SK-N-SH (cell line): Measurements from ENCODE around the gene ZNF683. TPM values are rescaled to one million over a fixed set of nuclear protein-coding genes. Genes with fewer than 3 reads are reported as not detected.
A peak's percentile ranks its signal among the peaks of the same experiment; 100 is the strongest.

Experiments
- CTCF ChIA-PET: fragments of 300-600, 350-600 bp; formaldehyde crosslinking; extraction: SDS; loops from one replicate; lab custom pipeline; 2021; lab: Yijun Ruan, JAX
- POLR2A ChIA-PET: fragments of 350-600 bp; sonication (Branson Sonifier 250); formaldehyde crosslinking; extraction: SDS; loops from one replicate; lab custom pipeline; 2020; ENCODE audit warnings: antibody characterized with exemption, inconsistent platforms; lab: Yijun Ruan, JAX
- DNase-seq: peaks from one replicate; pipeline ENCODE4 v3.0.0; 2012
- H2AFZ ChIP-seq: fragments of 200-600 bp; sonication (generic); 2 replicates; pipeline ENCODE4 v1.8.1; 2016; ENCODE audit warnings: antibody characterized with exemption, mild to moderate bottlenecking, low read depth
- H3F3A ChIP-seq: fragments of 200-600 bp; sonication (generic); replicated peaks from 2 replicates; pipeline ENCODE3; 2016; ENCODE audit warnings: antibody characterized with exemption, mild to moderate bottlenecking; ENCODE audit not compliant: insufficient read depth
- H3K27ac ChIP-seq, 2 experiments: fragments of 200-500 bp in 1 of 2; fragments of 200-600 bp in 1 of 2; sonication (Bioruptor generic) in 1 of 2; sonication (generic), shearing (Covaris generic) in 1 of 2; 2 replicates each; pipeline versions ENCODE4 v1.5.1 to v1.6.1; 2014 to 2016; ENCODE audit warnings: low read depth in 2 of 2, inconsistent platforms in 1 of 2, low read length in 1 of 2, mild to moderate bottlenecking in 1 of 2, mixed read lengths in 1 of 2
- H3K27me3 ChIP-seq: fragments of 200-600 bp; sonication (generic), shearing (Covaris generic); 2 replicates; pipeline ENCODE4 v1.6.1; 2016; ENCODE audit warnings: mixed run types; ENCODE audit not compliant: insufficient read depth
- H3K36me3 ChIP-seq, 2 experiments: fragments of 200-500 bp in 1 of 2; fragments of 200-600 bp in 1 of 2; sonication (Bioruptor generic) in 1 of 2; sonication (generic) in 1 of 2; replicated peaks in 1 of 2; 2 replicates each; pipeline versions ENCODE3 to v1.5.1; 2014 to 2016; ENCODE audit warnings: low read length in 1 of 2, mild to moderate bottlenecking in 1 of 2; ENCODE audit not compliant: insufficient read depth in 2 of 2, control insufficient read depth in 1 of 2
- H3K4me1 ChIP-seq, 2 experiments: fragments of 200-500 bp in 1 of 2; fragments of 200-600 bp in 1 of 2; sonication (Bioruptor generic) in 1 of 2; sonication (generic), shearing (Covaris generic) in 1 of 2; 2 replicates each; pipeline versions ENCODE4 v1.5.1 to v1.6.1; 2014 to 2016; ENCODE audit warnings: low read depth in 1 of 2, low read length in 1 of 2, mixed run types in 1 of 2; ENCODE audit not compliant: insufficient read depth in 2 of 2, control insufficient read depth in 1 of 2
- H3K4me2 ChIP-seq: fragments of 200-600 bp; sonication (generic), shearing (Covaris generic); 2 replicates; pipeline ENCODE4 v1.6.1; 2017; ENCODE audit warnings: mixed run types
- H3K4me3 ChIP-seq, 2 experiments: fragments of 200-500 bp in 1 of 2; fragments of 200-600 bp in 1 of 2; sonication (Bioruptor generic) in 1 of 2; sonication (generic), shearing (Covaris generic) in 1 of 2; 2 replicates each; pipeline versions ENCODE4 v1.5.1 to v1.8.1; 2014 to 2016; ENCODE audit warnings: low read depth in 2 of 2, inconsistent platforms in 1 of 2, low read length in 1 of 2, mild to moderate bottlenecking in 1 of 2, mixed read lengths in 1 of 2, moderate library complexity in 1 of 2
- H3K79me2 ChIP-seq: fragments of 200-600 bp; sonication (generic); 2 replicates; pipeline ENCODE4 v1.8.1; 2017; ENCODE audit warnings: mild to moderate bottlenecking; ENCODE audit not compliant: insufficient read depth
- H3K9ac ChIP-seq: fragments of 200-600 bp; sonication (generic); 2 replicates; pipeline ENCODE4 v1.6.1; 2017; ENCODE audit warnings: mixed run types
- H3K9me2 ChIP-seq: fragments of 200-600 bp; sonication (generic); 2 replicates; pipeline ENCODE4 v1.6.1; 2017; ENCODE audit warnings: mixed run types
- H3K9me3 ChIP-seq: fragments of 200-600 bp; sonication (generic); 2 replicates; pipeline ENCODE4 v1.6.1; 2017; ENCODE audit warnings: mixed run types, mild to moderate bottlenecking, moderate library complexity
- H4K20me1 ChIP-seq: fragments of 200-600 bp; sonication (generic); 2 replicates; pipeline ENCODE4 v1.6.1; 2017; ENCODE audit warnings: mild to moderate bottlenecking, mixed run types; ENCODE audit not compliant: insufficient read depth
- ELF1 ChIP-seq: IDR thresholded peaks from 2 replicates; pipeline ENCODE4 v1.4.0; 2012
- EP300 ChIP-seq, 2 experiments: IDR thresholded peaks; 2 replicates each; pipeline versions ENCODE4 v1.4.0 to v1.6.1; 2012; ENCODE audit warnings: borderline replicate concordance in 1 of 2, low read depth in 1 of 2, low read length in 1 of 2
- EZH2phosphoT487 ChIP-seq: fragments of 200-600 bp; sonication (generic); IDR thresholded peaks from 2 replicates; pipeline ENCODE4 v1.6.1; 2017; ENCODE audit warnings: low read depth, mixed run types, mild to moderate bottlenecking, antibody characterized with exemption, moderate library complexity, borderline replicate concordance
- FOSL2 ChIP-seq: IDR thresholded peaks from 2 replicates; pipeline ENCODE4 v1.4.0; 2012; ENCODE audit warnings: low read depth, mild to moderate bottlenecking, moderate library complexity, borderline replicate concordance
- GABPA ChIP-seq: IDR thresholded peaks from 2 replicates; pipeline ENCODE4 v1.4.0; 2012; ENCODE audit warnings: low read depth, mild to moderate bottlenecking
- GATA2 ChIP-seq: sonication (generic); formaldehyde crosslinking; IDR thresholded peaks from 2 replicates; pipeline ENCODE4 v1.5.0; 2020; ENCODE audit warnings: mild to moderate bottlenecking, missing genetic modification reagents
- JUND ChIP-seq: IDR thresholded peaks from 2 replicates; pipeline ENCODE4 v1.4.0; 2012
- MXI1 ChIP-seq: IDR thresholded peaks from 2 replicates; pipeline ENCODE4 v1.6.1; 2012; ENCODE audit warnings: mild to moderate bottlenecking, low read depth, low read length, improper control_type of control experiment
- NFIC ChIP-seq: IDR thresholded peaks from 2 replicates; pipeline ENCODE4 v1.4.0; 2012; ENCODE audit warnings: borderline replicate concordance
- RCOR1 ChIP-seq: fragments of 150-350 bp; IDR thresholded peaks from 2 replicates; pipeline ENCODE4 v1.6.1; 2017; ENCODE audit warnings: antibody characterized with exemption, low read length
- RFX5 ChIP-seq: IDR thresholded peaks from 2 replicates; pipeline ENCODE4 v1.6.1; 2012; ENCODE audit warnings: mild to moderate bottlenecking, improper control_type of control experiment, low read length
- RXRA ChIP-seq: IDR thresholded peaks from 2 replicates; pipeline ENCODE4 v1.4.0; 2012; ENCODE audit warnings: low read depth, mild to moderate bottlenecking, borderline replicate concordance
- SIN3A ChIP-seq: IDR thresholded peaks from 2 replicates; pipeline ENCODE4 v1.6.1; 2012; ENCODE audit warnings: low read depth, mild to moderate bottlenecking, low read length, moderate library complexity, borderline replicate concordance
- SMC3 ChIP-seq: IDR thresholded peaks from 2 replicates; pipeline ENCODE4 v1.6.1; 2012; ENCODE audit warnings: low read depth, low read length, improper control_type of control experiment
- TAF1 ChIP-seq: IDR thresholded peaks from 2 replicates; pipeline ENCODE4 v1.6.1; 2012; ENCODE audit warnings: low read depth, mild to moderate bottlenecking, low read length, moderate library complexity, borderline replicate concordance
- TCF12 ChIP-seq: IDR thresholded peaks from 2 replicates; pipeline ENCODE4 v1.4.0; 2012
- TEAD4 ChIP-seq: IDR thresholded peaks from 2 replicates; pipeline ENCODE4 v1.4.0; 2012; ENCODE audit warnings: mild to moderate bottlenecking, borderline replicate concordance; ENCODE audit not compliant: insufficient read depth
- WGBS: methylation state at CpG from one replicate; pipeline ENCODE4 v1.1.6; 2017; ENCODE audit warnings: low lambda C conversion rate; 5-methylcytosine and 5-hydroxymethylcytosine counted together
- polyA plus RNA-seq, 3 experiments: library from polyadenylated mRNA; depleted of rRNA; stranded (reverse); fragments of >200 nt; gene quantifications; 2 replicates each; pipeline ENCODE4 v1.2.3, GENCODE V29; 2012
- TF ChIP-seq, protein P1 (sequence below): IDR thresholded peaks from 2 replicates; pipeline ENCODE4 v1.4.0; 2012; ENCODE audit warnings: low read depth
- TF ChIP-seq, protein P2 (sequence below): IDR thresholded peaks from 2 replicates; pipeline ENCODE4; 2012
- TF ChIP-seq, protein P3 (sequence below): fragments of 200-600 bp; sonication (generic); IDR thresholded peaks from 2 replicates; pipeline ENCODE4 v1.6.1; 2017; ENCODE audit warnings: antibody characterized with exemption, mild to moderate bottlenecking, moderate library complexity
- TF ChIP-seq, protein P4 (sequence below): fragments of 150-350 bp; IDR thresholded peaks from 2 replicates; pipeline ENCODE4 v1.6.1; 2016; ENCODE audit warnings: mild to moderate bottlenecking, low read depth, low read length

The ZNF683 gene
- polyA plus RNA-seq, 1 of the 3 experiments (the other 2 are of a cell fraction): not detected

DNA sequence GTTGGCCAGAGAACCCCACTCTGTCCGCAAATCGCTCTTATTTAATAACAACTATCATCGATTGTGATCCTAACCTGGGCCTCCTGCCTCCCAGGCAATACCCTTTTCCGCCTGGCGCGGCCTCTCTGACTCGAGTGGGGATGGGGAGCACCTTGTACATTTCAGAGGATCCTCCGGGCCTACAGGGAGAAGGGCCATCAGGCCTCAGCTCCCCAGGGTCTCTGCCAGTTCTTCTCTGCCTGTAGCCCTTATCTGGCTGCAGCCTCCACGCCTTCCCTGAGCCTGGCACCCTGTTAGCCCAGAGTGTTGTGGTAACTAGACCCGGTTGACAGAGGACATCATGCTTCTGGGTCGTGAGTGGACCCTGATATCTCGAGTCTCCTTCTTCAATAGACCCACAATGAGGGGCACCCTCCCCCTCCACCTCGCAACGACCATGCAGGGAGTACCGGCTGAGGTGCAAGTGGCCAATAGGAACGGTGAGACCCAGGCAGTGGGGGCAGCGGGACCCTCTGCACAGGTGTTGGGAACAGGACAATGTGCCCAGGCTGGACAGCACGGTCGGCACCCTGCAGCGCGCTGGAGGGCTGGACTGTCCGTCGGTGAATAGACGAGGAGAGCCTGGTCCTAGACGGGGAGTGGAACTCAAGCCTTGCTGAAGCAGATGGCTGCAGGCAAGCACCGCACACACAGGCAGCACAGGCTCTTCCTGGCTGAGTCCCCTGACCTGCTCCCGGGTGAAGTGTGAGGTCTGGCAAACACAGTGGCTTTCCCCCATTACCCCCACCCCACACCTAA is 11.5 kb downstream of the ZNF683 start:
- Histone ChIP-seq H3K27ac (no peak overlapping the region), H3K9ac (no peak overlapping the region), H3K9me2 (no peaks in the 10 kb centered on the region), H3K4me1 (peaks cover 0 to 9% of the 10 kb centered on the region in 2 experiments; a peak in 2 of 4 replicates), H3F3A (no peaks in the 10 kb centered on the region), H3K9me3 (no peaks in the 10 kb centered on the region), H3K36me3 (no peaks in the 10 kb centered on the region), H3K27me3 (peaks cover 25% of the 10 kb centered on the region; the same call in 1 of the 2 replicates), H3K79me2 (no peaks in the 10 kb centered on the region), H3K4me2 (peak overlapping the region; percentile 78), H2AFZ (peak overlapping the region; percentile 16; the same call in 1 of the 2 replicates), H4K20me1 (no peaks in the 10 kb centered on the region), H3K4me3 (peak overlapping the region; percentile 45 to 48)
- no peak for TF ChIP-seq RFX5
- no peak for TF ChIP-seq JUND
- TF ChIP-seq ELF1: no peak
- 65% methylated on average over 14 of the region's 27 CpGs for WGBS
- DNase-seq: peak; percentile 54
- ChIA-PET POLR2A (no interaction called here), CTCF (interaction anchor here (0.7 to 6.7 kb wide), 11 partner anchors 10 to 85 kb away, joined by 3 to 99 read pairs (median 9); partner anchors contain the start of gene CRYBG2)

DNA sequence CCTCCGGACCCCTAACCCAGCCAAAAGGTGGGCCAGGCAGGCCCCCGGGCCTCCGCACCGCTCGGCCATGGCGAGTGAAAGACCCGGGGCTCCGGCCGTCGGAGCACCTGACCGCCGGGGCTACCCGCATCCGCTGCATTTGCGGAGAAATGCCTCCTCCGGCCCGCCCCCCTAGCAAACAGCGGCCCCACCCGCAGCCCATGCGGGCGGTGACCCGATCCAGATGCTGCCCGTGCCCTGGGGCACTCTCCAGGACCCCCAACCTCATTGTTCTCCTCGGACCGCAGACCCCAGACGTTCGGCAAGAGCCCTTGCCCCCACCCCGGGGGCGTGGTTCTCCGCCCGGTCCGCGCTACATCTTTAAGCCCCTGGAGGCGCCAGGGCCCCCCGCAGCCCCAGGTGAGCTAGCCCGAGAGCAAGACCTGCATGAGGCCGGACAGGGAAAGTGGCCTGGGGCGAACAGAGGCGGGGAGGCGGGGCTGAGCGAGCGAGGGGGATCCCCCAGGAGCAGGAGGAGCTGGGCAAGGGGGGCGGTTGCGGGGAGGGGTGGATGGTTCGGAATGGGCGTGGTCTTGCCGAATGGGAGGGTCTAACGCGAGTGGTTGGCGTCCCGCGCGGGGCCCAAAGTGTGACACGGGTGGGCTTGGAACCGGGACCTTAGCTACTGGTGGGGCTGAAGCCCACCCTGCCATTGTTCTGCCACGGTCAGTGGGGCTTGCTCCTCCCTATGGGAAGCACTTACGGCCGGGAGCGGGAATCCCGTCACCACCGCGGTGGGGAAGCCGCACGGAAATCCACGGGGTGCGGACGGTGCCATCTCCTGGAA is 12.4 kb downstream of the ZNF683 start:
- Histone ChIP-seq H3K27me3 (peaks cover 25% of the 10 kb centered on the region; the same call in 1 of the 2 replicates), H3K79me2 (no peaks in the 10 kb centered on the region), H2AFZ (peak overlapping the region; percentile 16; the same call in 1 of the 2 replicates), H3K36me3 (no peaks in the 10 kb centered on the region), H3K27ac (no peak overlapping the region), H3F3A (no peaks in the 10 kb centered on the region), H3K9me2 (no peaks in the 10 kb centered on the region), H3K4me2 (peak overlapping the region; percentile 78), H3K4me1 (peaks cover 0 to 9% of the 10 kb centered on the region in 2 experiments; a peak in 2 of 4 replicates), H3K4me3 (peak overlapping the region; percentile 45 to 48), H3K9me3 (no peaks in the 10 kb centered on the region), H3K9ac (no peak overlapping the region), H4K20me1 (no peaks in the 10 kb centered on the region)
- 51% methylated on average over 21 of the region's 67 CpGs for WGBS
- ChIA-PET CTCF (interaction anchor here (0.6 to 6.7 kb wide), 8 partner anchors 9 to 623 kb away, joined by 3 to 99 read pairs (median 6); partner anchors contain the start of gene CRYBG2), POLR2A (no interaction called here)
- TF ChIP-seq RXRA: no peak
- TF ChIP-seq ELF1: no peak
- TF ChIP-seq TAF1: no peak
- TF ChIP-seq RCOR1: no peak
- TF ChIP-seq SMC3: no peak
- TF ChIP-seq MXI1: no peak
- TF ChIP-seq EP300 (IDR thresholded peaks at IDR 0.05; ENCODE audit: borderline replicate concordance in 1 of 2, low read depth in 1 of 2, low read length in 1 of 2): no peak
- TF ChIP-seq, protein P1, sequence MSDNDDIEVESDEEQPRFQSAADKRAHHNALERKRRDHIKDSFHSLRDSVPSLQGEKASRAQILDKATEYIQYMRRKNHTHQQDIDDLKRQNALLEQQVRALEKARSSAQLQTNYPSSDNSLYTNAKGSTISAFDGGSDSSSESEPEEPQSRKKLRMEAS: no peak
- no peak for TF ChIP-seq GATA2 (CRISPR knock-in tag)
- TF ChIP-seq EZH2phosphoT487: no peak
- TF ChIP-seq, protein P2, sequence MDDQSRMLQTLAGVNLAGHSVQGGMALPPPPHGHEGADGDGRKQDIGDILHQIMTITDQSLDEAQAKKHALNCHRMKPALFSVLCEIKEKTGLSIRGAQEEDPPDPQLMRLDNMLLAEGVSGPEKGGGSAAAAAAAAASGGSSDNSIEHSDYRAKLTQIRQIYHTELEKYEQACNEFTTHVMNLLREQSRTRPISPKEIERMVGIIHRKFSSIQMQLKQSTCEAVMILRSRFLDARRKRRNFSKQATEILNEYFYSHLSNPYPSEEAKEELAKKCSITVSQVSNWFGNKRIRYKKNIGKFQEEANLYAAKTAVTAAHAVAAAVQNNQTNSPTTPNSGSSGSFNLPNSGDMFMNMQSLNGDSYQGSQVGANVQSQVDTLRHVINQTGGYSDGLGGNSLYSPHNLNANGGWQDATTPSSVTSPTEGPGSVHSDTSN: no peak
- TF ChIP-seq TEAD4: no peak
- no peak for TF ChIP-seq FOSL2
- no peak for TF ChIP-seq NFIC
- no peak for TF ChIP-seq RFX5
- TF ChIP-seq, protein P3, sequence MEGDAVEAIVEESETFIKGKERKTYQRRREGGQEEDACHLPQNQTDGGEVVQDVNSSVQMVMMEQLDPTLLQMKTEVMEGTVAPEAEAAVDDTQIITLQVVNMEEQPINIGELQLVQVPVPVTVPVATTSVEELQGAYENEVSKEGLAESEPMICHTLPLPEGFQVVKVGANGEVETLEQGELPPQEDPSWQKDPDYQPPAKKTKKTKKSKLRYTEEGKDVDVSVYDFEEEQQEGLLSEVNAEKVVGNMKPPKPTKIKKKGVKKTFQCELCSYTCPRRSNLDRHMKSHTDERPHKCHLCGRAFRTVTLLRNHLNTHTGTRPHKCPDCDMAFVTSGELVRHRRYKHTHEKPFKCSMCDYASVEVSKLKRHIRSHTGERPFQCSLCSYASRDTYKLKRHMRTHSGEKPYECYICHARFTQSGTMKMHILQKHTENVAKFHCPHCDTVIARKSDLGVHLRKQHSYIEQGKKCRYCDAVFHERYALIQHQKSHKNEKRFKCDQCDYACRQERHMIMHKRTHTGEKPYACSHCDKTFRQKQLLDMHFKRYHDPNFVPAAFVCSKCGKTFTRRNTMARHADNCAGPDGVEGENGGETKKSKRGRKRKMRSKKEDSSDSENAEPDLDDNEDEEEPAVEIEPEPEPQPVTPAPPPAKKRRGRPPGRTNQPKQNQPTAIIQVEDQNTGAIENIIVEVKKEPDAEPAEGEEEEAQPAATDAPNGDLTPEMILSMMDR: no peak
- TF ChIP-seq, protein P4, sequence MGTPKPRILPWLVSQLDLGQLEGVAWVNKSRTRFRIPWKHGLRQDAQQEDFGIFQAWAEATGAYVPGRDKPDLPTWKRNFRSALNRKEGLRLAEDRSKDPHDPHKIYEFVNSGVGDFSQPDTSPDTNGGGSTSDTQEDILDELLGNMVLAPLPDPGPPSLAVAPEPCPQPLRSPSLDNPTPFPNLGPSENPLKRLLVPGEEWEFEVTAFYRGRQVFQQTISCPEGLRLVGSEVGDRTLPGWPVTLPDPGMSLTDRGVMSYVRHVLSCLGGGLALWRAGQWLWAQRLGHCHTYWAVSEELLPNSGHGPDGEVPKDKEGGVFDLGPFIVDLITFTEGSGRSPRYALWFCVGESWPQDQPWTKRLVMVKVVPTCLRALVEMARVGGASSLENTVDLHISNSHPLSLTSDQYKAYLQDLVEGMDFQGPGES: no peak
- TF ChIP-seq SIN3A: no peak
- TF ChIP-seq TCF12: no peak
- TF ChIP-seq GABPA: no peak
- peak; percentile 86 for DNase-seq
